CD14-positive monocyte (primary cell): ENCODE results near the gene CCDC85A. TPM values are rescaled to one million over a fixed set of nuclear protein-coding genes. Genes with fewer than 3 reads are reported as not detected.
"Not testable (repeated sequence)": the region's sequence is repeated elsewhere in the genome, so short reads cannot be mapped to it uniquely, and the experiment has no call there.

ENCODE experiments used
- DNase-seq, 3 donors: peaks; one replicate each; pipeline ENCODE4 v3.0.0-alpha.2; 2011 to 2022
- H2AFZ ChIP-seq: 2 replicates; pipeline ENCODE4 v1.6.0; 2012; ENCODE audit warnings: mild to moderate bottlenecking, low read depth, low read length, inconsistent platforms; ENCODE audit not compliant: insufficient read depth, poor library complexity, severe bottlenecking
- H3K27ac ChIP-seq, 2 donors: 1 replicate in 1 of 2; 2 replicates in 1 of 2; pipeline ENCODE4 v1.5.1; 2012 to 2013; ENCODE audit warnings: low read length in 2 of 2, control low read depth in 1 of 2, inconsistent platforms in 1 of 2, low read depth in 1 of 2, mild to moderate bottlenecking in 1 of 2
- H3K27me3 ChIP-seq, 2 donors: one replicate each; pipeline versions ENCODE4 v1.6.0 to v1.6.1; 2011 to 2013; ENCODE audit warnings: low read length in 2 of 2; ENCODE audit not compliant: control insufficient read depth in 2 of 2, insufficient read depth in 2 of 2
- H3K36me3 ChIP-seq, 2 donors: replicated peaks in 1 of 2; 1 replicate in 1 of 2; 2 replicates in 1 of 2; pipeline versions ENCODE4 v1.5.1 to v1.6.1; 2012 to 2013; ENCODE audit warnings: low read length in 2 of 2, control low read depth in 1 of 2, inconsistent platforms in 1 of 2, mild to moderate bottlenecking in 1 of 2; ENCODE audit not compliant: insufficient read depth in 2 of 2, control insufficient read depth in 1 of 2
- H3K4me1 ChIP-seq, 2 donors: 1 replicate in 1 of 2; 2 replicates in 1 of 2; pipeline versions ENCODE4 v1.5.1 to v1.6.1; 2012 to 2013; ENCODE audit warnings: low read length in 2 of 2, control low read depth in 1 of 2, inconsistent platforms in 1 of 2, mild to moderate bottlenecking in 1 of 2, moderate library complexity in 1 of 2; ENCODE audit not compliant: insufficient read depth in 2 of 2, control insufficient read depth in 1 of 2
- H3K4me2 ChIP-seq: replicated peaks from 2 replicates; pipeline ENCODE3; 2012; ENCODE audit warnings: low read length, moderate library complexity, mild to moderate bottlenecking; ENCODE audit not compliant: poor library complexity, severe bottlenecking; ENCODE audit errors: extremely low read depth
- H3K4me3 ChIP-seq, 3 experiments: fragments of 200-600 bp in 1 of 3; sonication (generic) in 1 of 3; replicated peaks in 1 of 3; 1 replicate in 2 of 3; 2 replicates in 1 of 3; pipeline ENCODE4 v1.5.1; 2011 to 2013; ENCODE audit warnings: low read length in 3 of 3, mild to moderate bottlenecking in 3 of 3, control low read depth in 2 of 3, low read depth in 2 of 3, inconsistent platforms in 1 of 3, moderate library complexity in 1 of 3
- H3K79me2 ChIP-seq: 2 replicates; pipeline ENCODE4 v1.6.0; 2012; ENCODE audit warnings: mild to moderate bottlenecking, control low read depth, inconsistent platforms, low read length, moderate library complexity; ENCODE audit not compliant: insufficient read depth
- H3K9ac ChIP-seq: 2 replicates; pipeline ENCODE4 v1.6.0; 2017; ENCODE audit warnings: low read length, mild to moderate bottlenecking; ENCODE audit not compliant: insufficient read depth, poor library complexity, severe bottlenecking
- H3K9me3 ChIP-seq, 2 donors: replicated peaks in 1 of 2; 1 replicate in 1 of 2; 2 replicates in 1 of 2; pipeline versions ENCODE4 v1.5.1 to v1.6.1; 2012 to 2013; ENCODE audit warnings: low read length in 2 of 2, control low read depth in 1 of 2; ENCODE audit not compliant: control insufficient read depth in 1 of 2, insufficient read depth in 1 of 2
- H4K20me1 ChIP-seq: 2 replicates; pipeline ENCODE4 v1.6.0; 2012; ENCODE audit warnings: mild to moderate bottlenecking, low read length, control low read depth, moderate library complexity; ENCODE audit not compliant: insufficient read depth
- H3K27ac Mint-ChIP-seq, 7 donors: one replicate each; pipeline ENCODE4 v1.8.0; 2020; ENCODE audit warnings: mild to moderate bottlenecking in 7 of 7, mixed read lengths in 7 of 7, moderate library complexity in 6 of 7, inconsistent platforms in 2 of 7
- H3K27me3 Mint-ChIP-seq, 3 donors: one replicate each; pipeline ENCODE4 v1.8.0; 2021 to 2022; ENCODE audit warnings: low read depth in 3 of 3, mild to moderate bottlenecking in 3 of 3, mixed read lengths in 3 of 3, moderate library complexity in 3 of 3, inconsistent platforms in 1 of 3
- H3K36me3 Mint-ChIP-seq, 2 donors: one replicate each; pipeline ENCODE4 v1.8.0; 2020; ENCODE audit warnings: mixed read lengths in 2 of 2, inconsistent platforms in 1 of 2, mild to moderate bottlenecking in 1 of 2
- H3K4me1 Mint-ChIP-seq: one replicate; pipeline ENCODE4 v1.8.0; 2020; ENCODE audit warnings: mild to moderate bottlenecking, mixed read lengths
- H3K4me3 Mint-ChIP-seq, 2 donors: one replicate each; pipeline ENCODE4 v1.8.0; 2020; ENCODE audit warnings: mild to moderate bottlenecking in 2 of 2, mixed read lengths in 2 of 2, moderate library complexity in 1 of 2
- H3K9me3 Mint-ChIP-seq, 7 donors: one replicate each; pipeline ENCODE4 v1.8.0; 2020 to 2022; ENCODE audit warnings: mixed read lengths in 7 of 7, mild to moderate bottlenecking in 6 of 7, moderate library complexity in 6 of 7, inconsistent platforms in 2 of 7
- WGBS: methylation state at CpG from one replicate; pipeline ENCODE4 v1.1.5; 2013; ENCODE audit warnings: missing lambda C conversion rate; ENCODE audit not compliant: insufficient coverage; 5-methylcytosine and 5-hydroxymethylcytosine counted together
- intact Hi-C, 2 donors: fragments of 100-400 bp; cut with micrococcal nuclease; formaldehyde crosslinking; loops; one replicate each; pipeline versions ENCODE4 v1.15.0 to v1.15.1; 2023
- polyA minus RNA-seq: library from RNA; depleted of rRNA, polyadenylated mRNA; stranded (reverse); fragments of >200 nt; gene quantifications from 2 replicates; pipeline ENCODE4 v1.2.3, GENCODE V29; 2012
- polyA plus RNA-seq, 3 donors: library from polyadenylated mRNA; depleted of rRNA in 1 of 3; unstranded in 2 of 3; stranded (reverse) in 1 of 3; fragments of 300-500 nt in 2 of 3; fragments of >200 nt in 1 of 3; fragmentation: Illumina TruSeq in 2 of 3; gene quantifications; 1 replicate in 2 of 3; 2 replicates in 1 of 3; pipeline ENCODE4 v1.2.3, GENCODE V29; 2012 to 2021
- total RNA-seq, 12 experiments: library from RNA in 1 of 12; stranded (reverse) in 1 of 12; fragments of 120-200 nt in 1 of 12; gene quantifications; one replicate each; pipeline ENCODE4 v1.2.4 and lab custom pipeline; 2013 to 2026; ENCODE audit warnings: mixed read lengths in 6 of 12, inconsistent platforms in 1 of 12
- TF ChIP-seq, protein P1 (sequence below): fragments of 200-600 bp; IDR thresholded peaks from one replicate; pipeline ENCODE4 v1.8.0; 2022; ENCODE audit warnings: antibody characterized with exemption, mild to moderate bottlenecking

The CCDC85A gene
- not detected for total RNA-seq (2013)
- not detected for polyA plus RNA-seq
- polyA minus RNA-seq = not detected in 2 replicates
- total RNA-seq (lab: John Stamatoyannopoulos, UW) = 0 to 1.0 (median 0) reads per million in 11 experiments

DNA sequence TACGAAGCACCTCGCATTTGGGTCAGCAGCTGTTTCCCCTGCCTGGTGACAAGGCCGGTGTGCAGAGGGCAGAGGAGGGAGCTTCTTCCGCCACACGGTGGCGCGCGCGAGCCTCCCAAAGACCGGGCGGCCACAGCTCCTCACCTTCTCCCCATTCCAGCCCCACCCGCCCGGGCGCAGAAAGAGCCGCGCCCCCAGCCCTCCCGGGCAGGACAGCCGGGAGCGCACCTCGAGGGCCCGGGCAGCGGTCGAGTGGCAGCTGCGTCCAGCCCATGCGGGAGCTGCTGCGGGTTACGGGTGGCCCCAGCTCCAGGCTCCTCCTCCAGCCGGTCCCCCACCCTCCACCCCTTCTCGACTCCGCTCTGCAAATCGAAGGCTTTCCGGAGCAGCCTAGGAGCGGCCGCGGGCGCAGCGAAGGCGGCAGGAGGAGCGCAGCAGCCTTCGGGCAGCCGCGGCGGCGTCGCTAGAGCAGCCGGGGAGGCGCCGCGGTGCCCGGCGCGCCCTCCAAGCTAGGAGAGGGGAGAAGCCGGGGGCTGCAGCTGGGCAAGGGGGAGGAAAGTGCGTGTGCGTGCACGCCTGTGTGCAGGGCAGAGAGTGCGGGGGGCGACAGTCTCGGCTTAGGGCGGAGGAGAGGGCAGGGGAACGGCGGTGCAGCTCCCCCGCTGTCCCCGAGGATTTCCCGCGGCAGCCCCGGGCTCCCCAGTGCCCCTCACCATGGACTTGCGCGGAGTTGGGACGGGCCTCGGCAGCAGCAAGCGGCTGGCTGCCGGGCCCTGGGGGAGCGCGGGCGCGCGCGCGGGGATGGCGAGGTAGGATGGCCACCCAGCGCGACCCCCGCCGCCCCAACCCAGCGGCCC is at the start of gene CCDC85A:
TSS of gene CCDC85A (plus strand) at position 348 of the 857 bp plus-strand sequence. CDS start 635 bp downstream, outside the sequence.
- no peaks in the 10 kb centered on the region for H4K20me1 ChIP-seq
- peaks cover 51 to 52% of the 10 kb centered on the region in 2 donors for H3K27me3 ChIP-seq
- peak within 1 kb of the TSS; percentile 73 for H2AFZ ChIP-seq
- H3K4me1 ChIP-seq = peaks cover 7 to 19% of the 10 kb centered on the region in 2 donors
- H3K79me2 ChIP-seq = no peaks in the 10 kb centered on the region
- peaks cover 0 to 3% of the 10 kb centered on the region in 2 donors for H3K9me3 ChIP-seq
- intact Hi-C loops = loop anchor here in 1 of 2 donors (2.0 kb wide), 1 partner anchor 1333 kb away; no protein-coding TSS in a partner anchor
- TF ChIP-seq, protein P1, sequence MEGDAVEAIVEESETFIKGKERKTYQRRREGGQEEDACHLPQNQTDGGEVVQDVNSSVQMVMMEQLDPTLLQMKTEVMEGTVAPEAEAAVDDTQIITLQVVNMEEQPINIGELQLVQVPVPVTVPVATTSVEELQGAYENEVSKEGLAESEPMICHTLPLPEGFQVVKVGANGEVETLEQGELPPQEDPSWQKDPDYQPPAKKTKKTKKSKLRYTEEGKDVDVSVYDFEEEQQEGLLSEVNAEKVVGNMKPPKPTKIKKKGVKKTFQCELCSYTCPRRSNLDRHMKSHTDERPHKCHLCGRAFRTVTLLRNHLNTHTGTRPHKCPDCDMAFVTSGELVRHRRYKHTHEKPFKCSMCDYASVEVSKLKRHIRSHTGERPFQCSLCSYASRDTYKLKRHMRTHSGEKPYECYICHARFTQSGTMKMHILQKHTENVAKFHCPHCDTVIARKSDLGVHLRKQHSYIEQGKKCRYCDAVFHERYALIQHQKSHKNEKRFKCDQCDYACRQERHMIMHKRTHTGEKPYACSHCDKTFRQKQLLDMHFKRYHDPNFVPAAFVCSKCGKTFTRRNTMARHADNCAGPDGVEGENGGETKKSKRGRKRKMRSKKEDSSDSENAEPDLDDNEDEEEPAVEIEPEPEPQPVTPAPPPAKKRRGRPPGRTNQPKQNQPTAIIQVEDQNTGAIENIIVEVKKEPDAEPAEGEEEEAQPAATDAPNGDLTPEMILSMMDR = peak; percentile 87
- Mint-ChIP-seq H3K4me3 (peak within 1 kb of the TSS; percentile 47 to 89), H3K27me3 (peaks cover 39 to 75% (median 51%) of the 10 kb centered on the region in 3 donors), H3K4me1 (peaks cover 12% of the 10 kb centered on the region), H3K9me3 (peaks cover 0 to 6% (median 2%) of the 10 kb centered on the region in 7 donors), H3K27ac (no peak within 1 kb of the TSS), H3K36me3 (no peaks in the 10 kb centered on the region)
- H3K9ac ChIP-seq = peak within 1 kb of the TSS; percentile 15
- peak within 1 kb of the TSS in 2 of 3 experiments; percentile 23 to 70 for H3K4me3 ChIP-seq
- no peaks in the 10 kb centered on the region for H3K36me3 ChIP-seq
- H3K27ac ChIP-seq = no peak within 1 kb of the TSS
- peak; percentile 32 to 56 (median 42) for DNase-seq
- peak within 1 kb of the TSS; percentile 81 for H3K4me2 ChIP-seq
- WGBS = under 1% methylated on average over 79 of the region's 86 CpGs

DNA sequence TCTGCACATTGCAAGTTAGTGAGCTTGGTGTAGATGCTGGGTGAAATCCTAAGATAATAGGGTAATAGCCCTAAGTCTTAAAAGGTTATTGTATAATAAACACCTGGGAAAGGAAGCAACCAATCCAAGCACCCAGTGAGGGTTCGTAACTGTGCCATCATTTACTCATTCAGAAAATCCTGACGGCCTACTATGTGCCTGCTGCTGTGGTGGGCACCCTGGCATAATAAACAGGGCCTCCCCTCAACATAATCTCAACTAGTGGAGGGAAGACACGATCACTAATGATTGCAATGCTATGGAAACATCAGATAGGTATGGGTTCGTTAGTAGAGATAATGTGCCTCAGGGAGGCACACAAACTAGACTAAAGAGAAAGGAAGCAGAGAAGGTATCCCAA is 48.9 kb upstream of the CCDC85A start:
- H2AFZ ChIP-seq = no peak overlapping the region
- no CpG with 5 or more reads among the region's 4 CpGs for WGBS
- no peaks in the 10 kb centered on the region for H3K9me3 ChIP-seq
- intact Hi-C loops = no loop called here
- DNase-seq = no peak
- no peaks in the 10 kb centered on the region for H3K36me3 Mint-ChIP-seq
- no peak overlapping the region for H3K4me3 Mint-ChIP-seq
- H3K4me3 ChIP-seq = no peak overlapping the region
- TF ChIP-seq, protein P1 = no peak
- H3K9ac ChIP-seq = no peak overlapping the region
- no peak overlapping the region for H3K27ac Mint-ChIP-seq
- peaks cover 1% of the 10 kb centered on the region in 3 donors for H3K27me3 Mint-ChIP-seq
- H3K27ac ChIP-seq = no peak overlapping the region
- no peaks in the 10 kb centered on the region for H3K79me2 ChIP-seq
- H3K27me3 ChIP-seq = no peaks in the 10 kb centered on the region
- no peaks in the 10 kb centered on the region for H4K20me1 ChIP-seq
- H3K9me3 Mint-ChIP-seq = peaks cover 0 to 4% (median 0%) of the 10 kb centered on the region in 7 donors
- no peaks in the 10 kb centered on the region for H3K4me1 Mint-ChIP-seq
- H3K4me1 ChIP-seq = no peaks in the 10 kb centered on the region
- no peaks in the 10 kb centered on the region for H3K36me3 ChIP-seq
- no peak overlapping the region for H3K4me2 ChIP-seq

DNA sequence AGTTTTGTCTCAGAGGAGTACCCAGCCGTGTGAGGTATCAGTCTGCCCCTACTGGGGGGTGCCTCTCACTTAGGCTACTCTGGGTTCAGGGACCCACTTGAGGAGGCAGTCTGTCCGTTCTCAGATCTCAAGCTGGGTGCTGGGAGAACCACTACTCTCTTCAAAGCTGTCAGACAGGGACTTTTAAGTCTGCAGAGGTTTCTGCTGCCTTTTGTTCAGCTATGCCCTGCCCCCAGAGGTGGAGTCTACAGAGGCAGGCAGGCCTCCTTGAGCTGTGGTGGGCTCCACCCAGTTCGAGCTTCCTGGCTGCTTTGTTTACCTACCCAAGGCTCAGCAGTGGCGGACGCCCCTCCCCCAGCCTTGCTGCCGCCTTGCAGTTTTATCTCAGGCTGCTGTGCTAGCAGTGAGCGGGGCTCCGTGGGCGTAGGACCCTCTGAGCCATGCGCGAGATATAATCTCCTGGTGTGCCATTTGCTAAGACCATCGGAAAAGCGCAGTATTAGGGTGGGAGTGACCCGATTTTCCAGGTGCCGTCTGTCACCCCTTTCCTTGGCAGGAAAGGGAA is 41.2 kb upstream of the CCDC85A start:
- H3K4me2 ChIP-seq, H3K36me3 Mint-ChIP-seq, H3K4me3 Mint-ChIP-seq, H3K9me3 Mint-ChIP-seq, H3K36me3 ChIP-seq, H3K4me1 ChIP-seq, H3K4me3 ChIP-seq, H2AFZ ChIP-seq, H3K27ac ChIP-seq, H3K27me3 ChIP-seq, H3K79me2 ChIP-seq, H3K27me3 Mint-ChIP-seq, H3K9me3 ChIP-seq, H3K27ac Mint-ChIP-seq, H3K9ac ChIP-seq, H4K20me1 ChIP-seq, H3K4me1 Mint-ChIP-seq, DNase-seq: not testable (repeated sequence)
- intact Hi-C loops = loop anchor here in 1 of 2 donors (10.0 kb wide), 1 partner anchor 1868 kb away; no protein-coding TSS in a partner anchor
- WGBS = 95% methylated on average over 9 of the region's 15 CpGs
